Stimulated activated CD4-positive, alpha-beta T cell treated with anti-CD3 and anti-CD28 coated beads, TNF-alpha, amount 100 ng/mL, for 1 hour (primary cell): ENCODE data around the gene ZNF714.
A peak's percentile ranks its signal among the peaks of the same experiment; 100 is the strongest.

Experiments used
- DNase-seq, 3 donors: peaks; one replicate each; pipeline ENCODE4 v3.0.0-alpha.2; 2020; ENCODE audit warnings: low read depth in 3 of 3, low spot score in 1 of 3

Gene ZNF714

DNA sequence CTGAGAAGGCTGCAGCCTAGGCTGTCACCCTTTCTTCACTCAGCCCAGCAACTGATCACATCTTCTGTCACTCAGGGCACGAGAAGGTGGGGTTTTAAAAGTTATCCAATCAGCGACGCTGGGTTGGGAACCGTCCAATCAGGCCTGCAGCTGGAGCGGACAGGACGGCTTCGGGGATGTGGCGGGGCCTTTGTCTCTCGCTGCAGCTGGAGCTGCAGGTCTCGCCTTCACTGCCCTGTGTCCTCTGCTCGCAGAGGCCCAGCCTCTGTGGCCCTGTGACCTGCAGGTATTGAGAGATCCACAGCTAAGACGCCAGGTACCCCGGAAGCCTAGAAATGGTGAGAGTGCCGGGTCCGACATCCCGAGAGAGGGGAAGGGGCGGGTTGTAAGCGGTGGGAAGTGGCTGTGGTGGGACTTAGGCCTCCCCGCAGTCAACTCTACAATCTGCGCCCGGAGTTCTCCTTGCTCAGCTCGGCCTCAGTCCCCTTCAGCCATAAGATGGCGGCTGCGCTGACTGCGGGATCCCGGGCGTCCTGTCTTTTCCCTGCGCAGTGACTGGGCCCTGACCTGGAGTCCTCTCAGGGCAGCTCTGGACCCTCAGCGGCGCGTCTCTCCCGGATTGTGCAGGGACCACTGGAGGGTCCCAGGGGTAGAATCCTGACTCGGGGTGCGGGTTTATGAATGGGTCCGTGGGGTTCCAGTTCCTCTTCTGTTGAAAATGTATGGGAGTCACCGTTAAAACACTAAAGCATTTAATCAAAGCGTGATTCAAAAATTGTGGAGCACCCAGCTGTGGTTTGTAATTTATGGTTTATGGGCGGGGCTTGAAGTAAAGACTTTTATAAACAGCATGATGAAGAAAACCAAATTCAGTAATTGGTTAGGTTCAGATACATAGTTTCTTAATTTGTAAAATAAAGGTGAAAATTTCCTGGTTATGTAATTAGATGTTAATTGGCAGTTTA is at the start of gene ZNF714:
Gene ZNF714, plus strand, starts transcription at position 193 of the 965 bp plus-strand sequence. CDS start 16,066 bp downstream, outside the sequence.
- peak; percentile 43 to 58 (median 56) for DNase-seq

GRCh38 chr19:21045028-21045427 is 37.0 kb upstream of the ZNF714 start:
- DNase-seq, result no peak

DNA sequence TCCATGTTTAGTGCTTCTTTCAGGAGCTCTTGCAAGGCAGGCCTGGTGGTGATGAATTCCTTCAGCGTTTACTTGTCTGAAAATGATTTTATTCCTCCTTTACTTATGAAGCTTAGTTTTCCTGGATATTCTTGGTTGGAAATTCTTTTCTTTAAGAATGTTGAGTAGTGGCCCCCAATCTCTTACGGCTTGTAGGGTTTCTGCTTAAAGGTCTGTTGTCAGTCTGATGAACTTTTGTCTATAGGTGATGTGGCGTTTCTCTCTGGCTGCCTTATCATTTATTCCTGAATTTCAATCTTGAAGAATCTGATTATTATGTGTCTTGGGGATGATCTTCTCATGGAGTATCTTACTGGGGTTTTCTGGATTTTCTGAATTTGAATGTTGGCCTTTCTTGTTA is 35.5 kb upstream of the ZNF714 start:
- DNase-seq, result no peak

DNA sequence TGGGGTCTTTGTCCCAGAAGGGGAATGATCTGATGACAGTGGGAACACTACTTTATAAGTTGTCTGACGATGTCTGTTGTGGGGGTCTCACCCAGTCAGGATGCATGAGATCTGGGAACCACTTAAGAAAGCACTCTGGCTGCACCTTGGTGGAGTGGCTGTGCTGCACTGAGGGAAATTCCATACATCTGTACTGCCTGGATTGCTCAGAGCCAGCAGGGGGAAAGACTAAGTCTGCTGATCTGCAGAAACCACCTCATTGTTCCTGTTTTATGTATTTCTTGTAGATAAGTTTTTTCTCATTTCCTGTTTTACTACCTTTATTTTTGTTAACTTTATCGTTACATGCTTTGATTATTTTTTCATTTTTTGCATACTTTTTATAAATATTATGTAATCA is 34.3 kb upstream of the ZNF714 start:
- DNase-seq, result no peak

- DNase-seq, result no peak
Observed at GRCh38 chr19:21052902-21053301, 29.1 kb upstream of the ZNF714 start.

- no peak for DNase-seq
Observed at GRCh38 chr19:21065336-21065735, 16.7 kb upstream of the ZNF714 start.

GRCh38 chr19:21084343-21084742 is 2.3 kb downstream of the ZNF714 start:
- DNase-seq, result no peak

GRCh38 chr19:21087871-21088270 is 5.9 kb downstream of the ZNF714 start:
- no peak for DNase-seq

GRCh38 chr19:21092109-21092508 is 10.1 kb downstream of the ZNF714 start:
- no peak for DNase-seq

DNA sequence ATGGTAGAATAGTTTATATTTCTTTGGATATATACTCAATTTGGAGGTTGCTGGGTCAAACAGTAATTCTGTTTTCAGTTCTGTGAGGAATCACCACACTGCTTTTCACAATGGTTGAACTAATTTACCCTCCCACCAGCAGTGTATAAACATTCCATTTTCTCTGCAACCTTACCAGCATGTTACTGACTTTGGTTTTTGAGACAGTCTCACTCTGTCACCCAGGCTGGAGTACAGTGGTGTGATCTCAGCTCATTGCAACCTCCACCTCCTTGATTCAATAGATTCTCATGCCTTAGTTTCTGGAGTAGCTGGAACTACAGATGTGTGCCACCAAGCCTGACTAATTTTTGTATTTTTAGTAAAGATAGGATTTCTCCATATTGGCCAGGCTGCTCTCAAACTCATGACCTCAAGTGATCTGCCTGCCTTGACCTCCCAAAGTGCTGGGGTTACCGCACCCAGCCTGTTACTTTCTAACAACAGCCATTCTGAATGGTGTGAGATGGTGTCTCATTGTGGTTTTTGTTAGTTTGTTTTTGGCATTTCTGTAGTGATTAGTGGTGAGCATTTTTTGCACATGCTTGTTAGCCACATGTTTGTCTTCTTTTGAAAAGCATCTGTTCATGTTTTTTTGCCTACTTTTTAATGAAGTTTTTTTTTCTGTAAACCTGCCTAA is 12.5 kb downstream of the ZNF714 start:
- DNase-seq, result no peak

- no peak for DNase-seq
Observed at GRCh38 chr19:21098291-21098690, 16.3 kb downstream of the ZNF714 start.

GRCh38 chr19:21101521-21102242 is 19.7 kb downstream of the ZNF714 start:
- DNase-seq, result no peak

GRCh38 chr19:21109116-21109515 is 27.1 kb downstream of the ZNF714 start:
- DNase-seq, result no peak

- no peak for DNase-seq
Observed at GRCh38 chr19:21110183-21110582, 28.2 kb downstream of the ZNF714 start.

GRCh38 chr19:21115430-21115829 is 33.4 kb downstream of the ZNF714 start:
- no peak for DNase-seq

GRCh38 chr19:21117041-21117907 is 35.3 kb downstream of the ZNF714 start:
- no peak for DNase-seq

GRCh38 chr19:21126078-21126477 is 44.1 kb downstream of the ZNF714 start:
- no peak for DNase-seq

- no peak for DNase-seq
Observed at GRCh38 chr19:21127001-21127400, 45.0 kb downstream of the ZNF714 start.

DNA sequence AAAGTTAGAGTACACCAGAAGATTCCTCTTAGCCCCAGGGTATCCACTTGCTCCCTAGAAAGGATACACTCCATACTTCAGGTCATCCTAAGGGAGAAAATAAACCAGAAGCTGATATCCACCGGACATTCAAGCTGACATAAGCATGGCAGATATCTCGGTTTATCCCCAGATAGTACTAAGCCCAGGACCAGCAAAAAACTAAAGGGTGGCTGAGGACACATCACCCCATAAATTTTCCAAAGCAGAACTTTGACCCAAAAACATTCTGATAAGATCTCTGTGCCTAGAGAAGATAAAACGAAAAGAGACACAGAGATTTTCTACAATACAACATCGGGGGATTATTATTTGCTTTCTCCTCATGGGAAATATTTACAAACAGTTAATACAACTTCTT is 45.9 kb downstream of the ZNF714 start:
- no peak for DNase-seq

- DNase-seq, result no peak
Observed at GRCh38 chr19:21128901-21129698, 47.1 kb downstream of the ZNF714 start.
